ENCODE data around the gene ODF4.

Gene ODF4

DNA sequence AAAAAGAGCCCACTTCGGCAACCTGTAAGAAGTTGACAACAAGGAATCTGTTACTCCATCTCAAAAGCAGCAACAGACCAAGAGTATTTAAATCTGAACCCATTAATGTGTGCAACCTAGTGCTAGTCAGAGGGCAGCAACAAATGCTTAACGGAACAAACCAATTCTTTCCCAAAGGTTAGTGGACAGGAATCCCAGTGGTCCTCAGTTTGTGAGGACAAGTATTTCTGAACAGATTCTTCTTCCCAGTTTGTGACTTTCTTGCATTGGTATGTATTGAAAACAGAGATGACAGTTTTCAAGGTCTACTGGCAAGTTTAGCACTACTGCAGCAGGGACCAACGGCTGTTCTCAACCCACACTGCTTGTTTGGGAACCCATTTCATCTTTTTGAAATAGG is 40.4 kb downstream of the ODF4 start:
- Histone ChIP-seq H3K27me3 (ENCODE audit: control insufficient read depth, low read length) (no peaks in the 10 kb centered on the region), H3K36me3 (ENCODE audit: control insufficient read depth, low read length) (peaks cover 78% of the 10 kb centered on the region), H3K79me2 (ENCODE audit: control insufficient read depth, low read length) (peaks cover 63% of the 10 kb centered on the region), H3K4me2 (ENCODE audit: low read length) (peak overlapping the region; percentile 75), H4K20me1 (ENCODE audit: control insufficient read depth, insufficient read depth, low read depth, low read length) (peaks cover 28% of the 10 kb centered on the region; the same call in 1 of the 2 replicates), H3K9me3 (ENCODE audit: control insufficient read depth, insufficient read depth, low read length) (no peaks in the 10 kb centered on the region), H3K4me3 (ENCODE audit: low read length) (peak overlapping the region; percentile 78), H3K4me1 (ENCODE audit: control insufficient read depth, low read length) (peaks cover 66% of the 10 kb centered on the region), H3K27ac (ENCODE audit: low read depth, low read length) (no peak overlapping the region; the same call in 1 of the 2 replicates), H3F3A (ENCODE audit: control insufficient read depth, insufficient read depth) (peaks cover 67% of the 10 kb centered on the region), H3K9me2 (replicated peaks; ENCODE audit: control insufficient read depth, low read length) (no peaks in the 10 kb centered on the region)
- TF ChIP-seq EZH2phosphoT487 (IDR thresholded peaks at IDR 0.05; ENCODE audit: borderline replicate concordance, low read length) = no peak
- TF ChIP-seq, protein P1, sequence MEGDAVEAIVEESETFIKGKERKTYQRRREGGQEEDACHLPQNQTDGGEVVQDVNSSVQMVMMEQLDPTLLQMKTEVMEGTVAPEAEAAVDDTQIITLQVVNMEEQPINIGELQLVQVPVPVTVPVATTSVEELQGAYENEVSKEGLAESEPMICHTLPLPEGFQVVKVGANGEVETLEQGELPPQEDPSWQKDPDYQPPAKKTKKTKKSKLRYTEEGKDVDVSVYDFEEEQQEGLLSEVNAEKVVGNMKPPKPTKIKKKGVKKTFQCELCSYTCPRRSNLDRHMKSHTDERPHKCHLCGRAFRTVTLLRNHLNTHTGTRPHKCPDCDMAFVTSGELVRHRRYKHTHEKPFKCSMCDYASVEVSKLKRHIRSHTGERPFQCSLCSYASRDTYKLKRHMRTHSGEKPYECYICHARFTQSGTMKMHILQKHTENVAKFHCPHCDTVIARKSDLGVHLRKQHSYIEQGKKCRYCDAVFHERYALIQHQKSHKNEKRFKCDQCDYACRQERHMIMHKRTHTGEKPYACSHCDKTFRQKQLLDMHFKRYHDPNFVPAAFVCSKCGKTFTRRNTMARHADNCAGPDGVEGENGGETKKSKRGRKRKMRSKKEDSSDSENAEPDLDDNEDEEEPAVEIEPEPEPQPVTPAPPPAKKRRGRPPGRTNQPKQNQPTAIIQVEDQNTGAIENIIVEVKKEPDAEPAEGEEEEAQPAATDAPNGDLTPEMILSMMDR (IDR thresholded peaks at IDR 0.05; ENCODE audit: low read depth, low read length, poor library complexity, severe bottlenecking) = no peak

DNA sequence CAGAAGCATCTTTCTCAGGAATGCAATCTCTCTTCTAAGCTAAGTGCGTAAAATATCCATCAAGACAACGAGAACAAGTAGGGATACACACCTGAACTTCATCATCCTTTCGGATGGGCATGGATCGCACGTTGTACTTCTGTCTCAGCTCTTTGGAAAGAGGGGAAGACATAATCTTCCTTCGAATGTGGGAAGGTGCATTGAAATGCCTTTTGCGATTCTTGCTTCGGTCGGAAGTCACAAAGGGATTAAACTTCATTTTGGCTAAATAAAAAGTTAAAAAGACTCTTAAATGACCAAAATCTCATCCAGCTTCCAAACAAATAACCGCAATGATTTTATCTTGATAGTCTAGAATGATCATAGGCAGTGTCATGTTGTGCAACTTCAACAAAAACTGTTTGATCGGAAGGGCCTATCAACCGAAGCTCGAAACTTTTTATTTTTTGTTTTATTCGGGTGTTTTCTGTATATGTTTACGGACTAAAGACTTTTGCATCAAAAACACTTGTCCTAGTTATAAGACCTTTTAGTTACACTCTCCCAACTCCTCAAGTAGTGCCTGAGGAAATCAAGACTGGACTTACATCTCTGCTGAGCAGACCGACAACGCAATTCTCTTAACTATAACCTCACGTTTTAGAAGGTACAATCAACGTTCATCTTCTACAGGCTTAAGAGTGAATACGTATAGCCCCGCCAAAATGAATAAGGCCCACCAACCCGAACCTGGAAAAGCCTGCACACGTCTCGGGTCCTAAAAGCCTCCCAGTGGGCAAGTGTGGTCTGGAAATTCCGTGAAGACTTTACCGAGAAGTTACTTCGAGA is 42.6 kb downstream of the ODF4 start:
- Histone ChIP-seq H4K20me1 (ENCODE audit: control insufficient read depth, insufficient read depth, low read depth, low read length) (peaks cover 28% of the 10 kb centered on the region; the same call in 1 of the 2 replicates), H3F3A (ENCODE audit: control insufficient read depth, insufficient read depth) (peaks cover 54% of the 10 kb centered on the region), H3K4me2 (ENCODE audit: low read length) (peak overlapping the region; percentile 75), H3K27ac (ENCODE audit: low read depth, low read length) (peak overlapping the region; percentile 65), H3K36me3 (ENCODE audit: control insufficient read depth, low read length) (peaks cover 56% of the 10 kb centered on the region), H3K4me1 (ENCODE audit: control insufficient read depth, low read length) (peaks cover 56% of the 10 kb centered on the region), H3K9me2 (replicated peaks; ENCODE audit: control insufficient read depth, low read length) (no peaks in the 10 kb centered on the region), H3K4me3 (ENCODE audit: low read length) (peak overlapping the region; percentile 78), H3K9me3 (ENCODE audit: control insufficient read depth, insufficient read depth, low read length) (no peaks in the 10 kb centered on the region), H3K27me3 (ENCODE audit: control insufficient read depth, low read length) (no peaks in the 10 kb centered on the region), H3K79me2 (ENCODE audit: control insufficient read depth, low read length) (peaks cover 64% of the 10 kb centered on the region)
- TF ChIP-seq, protein P1 (IDR thresholded peaks at IDR 0.05; ENCODE audit: low read depth, low read length, poor library complexity, severe bottlenecking) = no peak
- no peak for TF ChIP-seq EZH2phosphoT487 (IDR thresholded peaks at IDR 0.05; ENCODE audit: borderline replicate concordance, low read length)

DNA sequence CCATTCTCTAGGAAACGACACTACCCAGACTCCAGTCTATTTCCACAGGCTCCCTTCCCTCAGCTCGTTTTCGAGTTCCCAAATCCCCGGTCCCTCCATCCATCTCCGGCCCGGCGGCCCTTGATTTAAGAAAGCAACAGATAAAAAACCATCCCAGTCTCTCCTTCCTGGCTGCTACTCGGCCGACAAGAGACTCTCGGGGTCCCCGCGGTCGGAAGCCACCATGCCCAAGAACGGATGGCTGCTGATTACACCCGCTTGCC is 43.2 kb downstream of the ODF4 start:
- no peaks in the 10 kb centered on the region for H3K9me3 ChIP-seq (ENCODE audit: control insufficient read depth, insufficient read depth, low read length)
- peaks cover 48% of the 10 kb centered on the region for H3F3A ChIP-seq (ENCODE audit: control insufficient read depth, insufficient read depth)
- no peaks in the 10 kb centered on the region for H3K27me3 ChIP-seq (ENCODE audit: control insufficient read depth, low read length)
- peak overlapping the region; percentile 65 for H3K27ac ChIP-seq (ENCODE audit: low read depth, low read length)
- H3K36me3 ChIP-seq (ENCODE audit: control insufficient read depth, low read length) = peaks cover 50% of the 10 kb centered on the region
- peak overlapping the region; percentile 78 for H3K4me3 ChIP-seq (ENCODE audit: low read length)
- peaks cover 28% of the 10 kb centered on the region; the same call in 1 of the 2 replicates for H4K20me1 ChIP-seq (ENCODE audit: control insufficient read depth, insufficient read depth, low read depth, low read length)
- TF ChIP-seq, protein P1 (IDR thresholded peaks at IDR 0.05; ENCODE audit: low read depth, low read length, poor library complexity, severe bottlenecking) = no peak
- H3K4me2 ChIP-seq (ENCODE audit: low read length) = peak overlapping the region; percentile 75
- peaks cover 51% of the 10 kb centered on the region for H3K4me1 ChIP-seq (ENCODE audit: control insufficient read depth, low read length)
- no peaks in the 10 kb centered on the region for H3K9me2 ChIP-seq (replicated peaks; ENCODE audit: control insufficient read depth, low read length)
- H3K79me2 ChIP-seq (ENCODE audit: control insufficient read depth, low read length) = peaks cover 64% of the 10 kb centered on the region
